H9 (cell line): ENCODE measurements around the gene BAG2. TPM values are rescaled to one million over a fixed set of nuclear protein-coding genes. Genes with fewer than 3 reads are reported as not detected.

Source experiments
- DNase-seq: peaks from one replicate; pipeline ENCODE4 v3.0.0-alpha.2; 2017
- H2AFZ ChIP-seq: one replicate; pipeline ENCODE4 v1.6.1; 2013; ENCODE audit warnings: mild to moderate bottlenecking, low read length, control low read depth, moderate library complexity
- H2AK5ac ChIP-seq: 2 replicates; pipeline ENCODE4 v1.6.1; 2013; ENCODE audit warnings: low read length, control low read depth, mixed read lengths; ENCODE audit not compliant: insufficient read length
- H2BK120ac ChIP-seq: one replicate; pipeline ENCODE4 v1.6.1; 2013; ENCODE audit warnings: low read depth, mild to moderate bottlenecking, low read length, control low read depth, inconsistent platforms; ENCODE audit not compliant: poor library complexity, severe bottlenecking
- H2BK12ac ChIP-seq: 2 replicates; pipeline ENCODE4 v1.6.1; 2013; ENCODE audit warnings: low read length, control low read depth, mixed read lengths, low read depth; ENCODE audit not compliant: insufficient read length
- H2BK15ac ChIP-seq: 2 replicates; pipeline ENCODE4 v1.6.1; 2013; ENCODE audit warnings: low read depth, low read length, control low read depth
- H2BK20ac ChIP-seq: one replicate; pipeline ENCODE4 v1.6.1; 2013; ENCODE audit warnings: low read depth, mild to moderate bottlenecking, low read length, control low read depth, inconsistent platforms; ENCODE audit not compliant: poor library complexity, severe bottlenecking
- H2BK5ac ChIP-seq: 2 replicates; pipeline ENCODE4 v1.6.1; 2013; ENCODE audit warnings: low read length, control low read depth, mixed read lengths; ENCODE audit not compliant: insufficient read length
- H3K14ac ChIP-seq: 2 replicates; pipeline ENCODE4 v1.6.1; 2013; ENCODE audit warnings: low read length, control low read depth; ENCODE audit not compliant: insufficient read depth
- H3K18ac ChIP-seq: 2 replicates; pipeline ENCODE4 v1.6.1; 2013; ENCODE audit warnings: low read depth, mild to moderate bottlenecking, mixed read lengths, low read length, control low read depth; ENCODE audit not compliant: insufficient read length
- H3K23ac ChIP-seq: 2 replicates; pipeline ENCODE4 v1.6.1; 2013; ENCODE audit warnings: low read length, control low read depth, mixed read lengths, low read depth; ENCODE audit not compliant: insufficient read length
- H3K23me2 ChIP-seq: 2 replicates; pipeline ENCODE4 v1.6.1; 2013; ENCODE audit warnings: low read depth, mild to moderate bottlenecking, mixed read lengths, low read length, control low read depth; ENCODE audit not compliant: insufficient read length, poor library complexity, severe bottlenecking
- H3K27ac ChIP-seq: 2 replicates; pipeline ENCODE4 v1.5.1; 2013; ENCODE audit warnings: low read length, control low read depth, mixed read lengths, low read depth; ENCODE audit not compliant: insufficient read length
- H3K27me3 ChIP-seq: 2 replicates; pipeline ENCODE4 v1.6.1; 2013; ENCODE audit warnings: low read length, control low read depth, inconsistent platforms; ENCODE audit not compliant: insufficient read depth
- H3K4ac ChIP-seq: 2 replicates; pipeline ENCODE4 v1.6.1; 2013; ENCODE audit warnings: low read depth, mild to moderate bottlenecking, control low read depth, inconsistent platforms, low read length, moderate library complexity
- H3K4me1 ChIP-seq: 2 replicates; pipeline ENCODE4 v1.6.1; 2013; ENCODE audit warnings: low read length, control low read depth, inconsistent platforms; ENCODE audit not compliant: insufficient read depth
- H3K4me2 ChIP-seq: 2 replicates; pipeline ENCODE4 v1.6.1; 2013; ENCODE audit warnings: low read length, control low read depth, mixed read lengths; ENCODE audit not compliant: insufficient read length, insufficient read depth
- H3K56ac ChIP-seq: 2 replicates; pipeline ENCODE4 v1.6.1; 2013; ENCODE audit warnings: low read depth, mild to moderate bottlenecking, mixed read lengths, low read length, control low read depth; ENCODE audit not compliant: insufficient read length
- H3K79me1 ChIP-seq: 2 replicates; pipeline ENCODE4 v1.6.1; 2013; ENCODE audit warnings: low read depth, mild to moderate bottlenecking, moderate library complexity, low read length, control low read depth, inconsistent platforms; ENCODE audit not compliant: insufficient read depth, poor library complexity, severe bottlenecking
- H3K79me2 ChIP-seq: 2 replicates; pipeline ENCODE4 v1.6.1; 2013; ENCODE audit warnings: low read length, control low read depth, inconsistent platforms; ENCODE audit not compliant: insufficient read depth
- H3K9ac ChIP-seq: 2 replicates; pipeline ENCODE4 v1.6.1; 2013; ENCODE audit warnings: low read length, control low read depth, mixed read lengths; ENCODE audit not compliant: insufficient read length; ENCODE audit errors: extremely low read depth
- H3K9me3 ChIP-seq: one replicate; pipeline ENCODE4 v1.6.1; 2013; ENCODE audit warnings: low read depth, low read length, inconsistent platforms; ENCODE audit not compliant: control insufficient read depth
- H3T11ph ChIP-seq: one replicate; pipeline ENCODE4 v1.6.1; 2013; ENCODE audit warnings: mild to moderate bottlenecking, low read length, control low read depth, inconsistent platforms
- H4K20me1 ChIP-seq: one replicate; pipeline ENCODE4 v1.6.1; 2013; ENCODE audit not compliant: control insufficient read depth, insufficient read length, insufficient read depth
- H4K5ac ChIP-seq: 2 replicates; pipeline ENCODE4 v1.6.1; 2013; ENCODE audit warnings: low read depth, mild to moderate bottlenecking, mixed read lengths, low read length, control low read depth; ENCODE audit not compliant: insufficient read length
- H4K8ac ChIP-seq: replicated peaks from 2 replicates; pipeline ENCODE4 v1.6.1; 2013; ENCODE audit warnings: low read length, control low read depth, mixed read lengths, low read depth; ENCODE audit not compliant: insufficient read length
- H4K91ac ChIP-seq: 2 replicates; pipeline ENCODE4 v1.6.1; 2013; ENCODE audit warnings: low read depth, mild to moderate bottlenecking, moderate library complexity, mixed read lengths, low read length, control low read depth; ENCODE audit not compliant: insufficient read length
- H3K27ac Mint-ChIP-seq, 3 experiments: 2 replicates in 2 of 3; 3 replicates in 1 of 3; pipeline ENCODE4 v1.8.0; 2020 to 2021; ENCODE audit warnings: mixed read lengths in 3 of 3, mild to moderate bottlenecking in 1 of 3, moderate library complexity in 1 of 3
- H3K27me3 Mint-ChIP-seq: 2 replicates; pipeline ENCODE4 v1.8.0; 2021; ENCODE audit warnings: low read depth, mild to moderate bottlenecking, moderate library complexity, mixed read lengths
- H3K36me3 Mint-ChIP-seq, 3 experiments: 2 replicates in 2 of 3; 3 replicates in 1 of 3; pipeline ENCODE4 v1.8.0; 2020 to 2021; ENCODE audit warnings: low read depth in 3 of 3, mixed read lengths in 3 of 3; ENCODE audit not compliant: insufficient read depth in 1 of 3
- H3K4me1 Mint-ChIP-seq, 2 experiments: 2 replicates each; pipeline ENCODE4 v1.8.0; 2020; ENCODE audit warnings: mixed read lengths in 2 of 2
- H3K4me3 Mint-ChIP-seq, 2 experiments: 2 replicates in 1 of 2; 3 replicates in 1 of 2; pipeline ENCODE4 v1.8.0; 2020 to 2021; ENCODE audit warnings: mild to moderate bottlenecking in 2 of 2, mixed read lengths in 2 of 2, moderate library complexity in 1 of 2
- H3K9me3 Mint-ChIP-seq, 2 experiments: 2 replicates in 1 of 2; 3 replicates in 1 of 2; pipeline ENCODE4 v1.8.0; 2020; ENCODE audit warnings: mild to moderate bottlenecking in 2 of 2, mixed read lengths in 2 of 2, moderate library complexity in 1 of 2
- total RNA-seq: library from RNA; stranded (reverse); gene quantifications from 2 replicates; pipeline ENCODE4 v1.2.1, GENCODE V29; 2021
- TF ChIP-seq, protein P1 (sequence below): fragments of 200-600 bp; sonication (generic); conservative IDR thresholded peaks from 3 replicates; pipeline ENCODE4 v1.8.0; 2021; ENCODE audit warnings: antibody characterized with exemption, mild to moderate bottlenecking

BAG2 gene
- total RNA-seq, 1 experiment from 2014 or later, result 8.4 TPM

- Histone ChIP-seq H2AFZ (no peak overlapping the region), H2BK15ac (no peak overlapping the region), H3K79me1 (no peaks in the 10 kb centered on the region), H3K56ac (no peak overlapping the region), H4K91ac (no peak overlapping the region), H2BK20ac (no peak overlapping the region), H3K14ac (no peak overlapping the region), H2BK120ac (no peak overlapping the region), H3T11ph (no peak overlapping the region), H3K4me2 (no peak overlapping the region), H3K9me3 (no peaks in the 10 kb centered on the region), H3K23ac (no peak overlapping the region), H4K5ac (no peak overlapping the region), H3K79me2 (no peaks in the 10 kb centered on the region), H2BK12ac (no peak overlapping the region), H3K4me1 (no peaks in the 10 kb centered on the region), H3K9ac (no peak overlapping the region), H4K20me1 (no peaks in the 10 kb centered on the region), H3K23me2 (no peaks in the 10 kb centered on the region), H2BK5ac (no peak overlapping the region), H3K27ac (no peak overlapping the region), H3K4ac (no peak overlapping the region), H2AK5ac (no peak overlapping the region), H3K27me3 (no peaks in the 10 kb centered on the region), H4K8ac (no peak overlapping the region), H3K18ac (no peak overlapping the region)
- peaks cover 10 to 32% (median 23%) of the 10 kb centered on the region in 3 experiments for H3K36me3 Mint-ChIP-seq
- TF ChIP-seq, protein P1, sequence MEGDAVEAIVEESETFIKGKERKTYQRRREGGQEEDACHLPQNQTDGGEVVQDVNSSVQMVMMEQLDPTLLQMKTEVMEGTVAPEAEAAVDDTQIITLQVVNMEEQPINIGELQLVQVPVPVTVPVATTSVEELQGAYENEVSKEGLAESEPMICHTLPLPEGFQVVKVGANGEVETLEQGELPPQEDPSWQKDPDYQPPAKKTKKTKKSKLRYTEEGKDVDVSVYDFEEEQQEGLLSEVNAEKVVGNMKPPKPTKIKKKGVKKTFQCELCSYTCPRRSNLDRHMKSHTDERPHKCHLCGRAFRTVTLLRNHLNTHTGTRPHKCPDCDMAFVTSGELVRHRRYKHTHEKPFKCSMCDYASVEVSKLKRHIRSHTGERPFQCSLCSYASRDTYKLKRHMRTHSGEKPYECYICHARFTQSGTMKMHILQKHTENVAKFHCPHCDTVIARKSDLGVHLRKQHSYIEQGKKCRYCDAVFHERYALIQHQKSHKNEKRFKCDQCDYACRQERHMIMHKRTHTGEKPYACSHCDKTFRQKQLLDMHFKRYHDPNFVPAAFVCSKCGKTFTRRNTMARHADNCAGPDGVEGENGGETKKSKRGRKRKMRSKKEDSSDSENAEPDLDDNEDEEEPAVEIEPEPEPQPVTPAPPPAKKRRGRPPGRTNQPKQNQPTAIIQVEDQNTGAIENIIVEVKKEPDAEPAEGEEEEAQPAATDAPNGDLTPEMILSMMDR, result no peak
- H3K9me3 Mint-ChIP-seq, result peaks cover 0 to 2% of the 10 kb centered on the region in 2 experiments; a peak in 1 of 5 replicates
- H3K27ac Mint-ChIP-seq, result no peak overlapping the region; a peak in 1 of 7 replicates
- no peak for DNase-seq
- H3K4me3 Mint-ChIP-seq, result no peak overlapping the region
- H3K27me3 Mint-ChIP-seq, result no peaks in the 10 kb centered on the region
- no peaks in the 10 kb centered on the region for H3K4me1 Mint-ChIP-seq
These were observed 13.5 kb upstream of the BAG2 start for GRCh38 chr6:57158658-57159057.
